SHP77 (cell line): ENCODE measurements around the gene STXBP1.

Experiments used
- DNase-seq, 2 experiments: peaks; one replicate each; lab custom pipeline; 2025; lab: John Stamatoyannopoulos, UW

Gene STXBP1

GRCh38 chr9:127714951-127715469, 102.9 kb downstream of the STXBP1 start:
- DNase-seq, result no peak

- peak; percentile 91 to 96 for DNase-seq
Measured at GRCh38 chr9:127715470-127716337, 103.6 kb downstream of the STXBP1 start, which contains the start of the genes PTRH1 and TTC16. Gene PTRH1 (minus strand): TSS chr9:127715663. CDS start chr9:127715639, 24 bp downstream. Gene TTC16 (plus strand): TSS chr9:127716079. CDS start chr9:127716146, 67 bp downstream.

- no peak for DNase-seq
Measured at GRCh38 chr9:127716412-127716811, 104.3 kb downstream of the STXBP1 start.

GRCh38 chr9:127717766-127718165, 105.7 kb downstream of the STXBP1 start:
- DNase-seq, result no peak

- no peak for DNase-seq
Measured at GRCh38 chr9:127720031-127720864, 108.2 kb downstream of the STXBP1 start.

- DNase-seq, result no peak
Measured at GRCh38 chr9:127720865-127721227, 108.8 kb downstream of the STXBP1 start.

GRCh38 chr9:127721391-127721821, 109.3 kb downstream of the STXBP1 start:
- DNase-seq, result peak in 1 of 2 experiments; percentile 11

GRCh38 chr9:127722055-127722745, 110.1 kb downstream of the STXBP1 start:
- DNase-seq, result peak in 1 of 2 experiments; percentile 12

GRCh38 chr9:127723013-127723412, 110.9 kb downstream of the STXBP1 start:
- DNase-seq, result no peak

GRCh38 chr9:127723444-127723843, 111.4 kb downstream of the STXBP1 start:
- no peak for DNase-seq

GRCh38 chr9:127724012-127724411, 111.9 kb downstream of the STXBP1 start:
- DNase-seq, result peak in 1 of 2 experiments; percentile 75

GRCh38 chr9:127726871-127727270, 114.8 kb downstream of the STXBP1 start:
- DNase-seq, result peak; percentile 43 to 68

GRCh38 chr9:127728808-127729207, 116.7 kb downstream of the STXBP1 start:
- no peak for DNase-seq

GRCh38 chr9:127729522-127730256, 117.6 kb downstream of the STXBP1 start:
- no peak for DNase-seq

- DNase-seq, result no peak
Measured at GRCh38 chr9:127730262-127730661, 118.2 kb downstream of the STXBP1 start.

GRCh38 chr9:127730799-127731410, 118.8 kb downstream of the STXBP1 start:
- no peak for DNase-seq

- no peak for DNase-seq
Measured at GRCh38 chr9:127731938-127732337, 119.9 kb downstream of the STXBP1 start.

GRCh38 chr9:127732444-127732843, 120.4 kb downstream of the STXBP1 start:
- DNase-seq, result no peak

GRCh38 chr9:127733614-127734013, 121.5 kb downstream of the STXBP1 start:
- DNase-seq, result no peak

- DNase-seq, result no peak
Measured at GRCh38 chr9:127734247-127734746, 122.2 kb downstream of the STXBP1 start.
